Stimulated activated CD8-positive, alpha-beta memory T cell treated with anti-CD3 and anti-CD28 coated beads, Interleukin-12 subunit alpha, Interleukin-12 subunit beta, amount 100 ng/mL, for 24 hours (primary cell): ENCODE results near the gene ABHD13.
"Not testable (repeated sequence)": the region's sequence is repeated elsewhere in the genome, so short reads cannot be mapped to it uniquely, and the experiment has no call there.

Experiments used
- DNase-seq: peaks from one replicate; pipeline ENCODE4 v3.0.0-alpha.2; 2020; ENCODE audit errors: extremely low read depth

ABHD13 gene

GRCh38 chr13:108218044-108218974, at the start of gene ABHD13:
Gene ABHD13, plus strand, starts transcription at chr13:108218392. Its CDS starts 10,827 bp downstream, at chr13:108229219.
- DNase-seq, result peak; percentile 82

- no peak for DNase-seq
Observed at GRCh38 chr13:108168929-108169328, 49.3 kb upstream of the ABHD13 start.

GRCh38 chr13:108176685-108177274, 41.4 kb upstream of the ABHD13 start:
- DNase-seq, result peak; percentile 28

GRCh38 chr13:108178078-108178477, 40.1 kb upstream of the ABHD13 start:
- no peak for DNase-seq

- DNase-seq, result no peak
Observed at GRCh38 chr13:108182652-108183051, 35.5 kb upstream of the ABHD13 start.

- DNase-seq, result no peak
Observed at GRCh38 chr13:108185223-108185622, 33.0 kb upstream of the ABHD13 start.

GRCh38 chr13:108188260-108188659, 29.9 kb upstream of the ABHD13 start:
- no peak for DNase-seq

GRCh38 chr13:108190897-108191296, 27.3 kb upstream of the ABHD13 start:
- DNase-seq, result no peak

- no peak for DNase-seq
Observed at GRCh38 chr13:108193806-108194205, 24.4 kb upstream of the ABHD13 start.

GRCh38 chr13:108194435-108194936, 23.7 kb upstream of the ABHD13 start:
- DNase-seq, result no peak

- no peak for DNase-seq
Observed at GRCh38 chr13:108195146-108195545, 23.0 kb upstream of the ABHD13 start.

- no peak for DNase-seq
Observed at GRCh38 chr13:108195861-108196260, 22.3 kb upstream of the ABHD13 start.

- no peak for DNase-seq
Observed at GRCh38 chr13:108200781-108201398, 17.3 kb upstream of the ABHD13 start.

GRCh38 chr13:108210551-108210950, 7.6 kb upstream of the ABHD13 start:
- DNase-seq, result no peak

GRCh38 chr13:108212886-108213285, 5.3 kb upstream of the ABHD13 start:
- DNase-seq, result no peak

GRCh38 chr13:108213946-108214345, 4.2 kb upstream of the ABHD13 start:
- no peak for DNase-seq

GRCh38 chr13:108214441-108215271, 3.5 kb upstream of the ABHD13 start:
- DNase-seq, result no peak

GRCh38 chr13:108215436-108215835, 2.8 kb upstream of the ABHD13 start, which contains the start of gene LIG4:
Gene LIG4, minus strand, starts transcription at chr13:108215536. Its CDS starts 4,268 bp downstream, at chr13:108211268.
- peak; percentile 85 for DNase-seq

- DNase-seq, result not testable (repeated sequence)
Observed at GRCh38 chr13:108217307-108218043, 717 bp upstream of the ABHD13 start.

- DNase-seq, result no peak
Observed at GRCh38 chr13:108220041-108220440, 1.8 kb downstream of the ABHD13 start.
